GM12891 (cell line): ENCODE measurements around the gene RIMS4.

Experiments used
- POLR2A ChIP-seq: IDR thresholded peaks from 2 replicates; pipeline ENCODE4 v1.6.1; 2011; ENCODE audit warnings: low read depth, low read length, control low read depth
- POLR2AphosphoS5 ChIP-seq: IDR thresholded peaks from 2 replicates; pipeline ENCODE4 v1.6.1; 2011; ENCODE audit warnings: low read depth, low read length, control low read depth

GRCh38 chr20:44835661-44836221 lies 25.4 kb upstream of the RIMS4 start:
- TF ChIP-seq POLR2AphosphoS5 = no peak
- TF ChIP-seq POLR2A = no peak
